HuH-7 (cell line): ENCODE measurements around the gene FAM53B.
A peak's percentile ranks its signal among the peaks of the same experiment; 100 is the strongest.

Experiments
- DNase-seq: peaks from one replicate; pipeline ENCODE4 v3.0.0; 2011; ENCODE audit warnings: low spot score

The FAM53B gene

GRCh38 chr10:124609698-124610097 lies 134.5 kb downstream of the FAM53B start:
- peak; percentile 43 for DNase-seq

- DNase-seq = no peak
These were observed 136.0 kb downstream of the FAM53B start for GRCh38 chr10:124608093-124608721.

GRCh38 chr10:124607693-124608092 lies 136.5 kb downstream of the FAM53B start:
- DNase-seq = no peak

- no peak for DNase-seq
These were observed 137.4 kb downstream of the FAM53B start for GRCh38 chr10:124606822-124607221.

GRCh38 chr10:124605856-124606812 lies 138.0 kb downstream of the FAM53B start:
- DNase-seq = no peak

GRCh38 chr10:124605481-124605855 lies 138.7 kb downstream of the FAM53B start:
- no peak for DNase-seq

- no peak for DNase-seq
These were observed 139.2 kb downstream of the FAM53B start for GRCh38 chr10:124605001-124605370.

GRCh38 chr10:124604214-124605000 lies 139.8 kb downstream of the FAM53B start:
- DNase-seq = no peak

GRCh38 chr10:124603376-124604213 lies 140.6 kb downstream of the FAM53B start:
- DNase-seq = no peak

- no peak for DNase-seq
These were observed 141.4 kb downstream of the FAM53B start for GRCh38 chr10:124602646-124603365.

- DNase-seq = no peak
These were observed 142.0 kb downstream of the FAM53B start for GRCh38 chr10:124602121-124602561.

GRCh38 chr10:124601431-124602120 lies 142.6 kb downstream of the FAM53B start:
- no peak for DNase-seq

- DNase-seq = no peak
These were observed 143.2 kb downstream of the FAM53B start for GRCh38 chr10:124601016-124601415.

GRCh38 chr10:124600051-124600880 lies 143.9 kb downstream of the FAM53B start:
- DNase-seq = no peak

- DNase-seq = no peak
These were observed 144.6 kb downstream of the FAM53B start for GRCh38 chr10:124599588-124600050.

GRCh38 chr10:124598773-124599587 lies 145.2 kb downstream of the FAM53B start:
- no peak for DNase-seq

- DNase-seq = no peak
These were observed 146.0 kb downstream of the FAM53B start for GRCh38 chr10:124598196-124598595.

- no peak for DNase-seq
These were observed 146.4 kb downstream of the FAM53B start for GRCh38 chr10:124597846-124598165.
